Activated CD4-positive, alpha-beta T cell treated with anti-CD3 and anti-CD28 coated beads, Interleukin-2, amount 50 U/mL, for 24 hours (primary cell): ENCODE results near the gene ERFL.
"Not testable (repeated sequence)": the region's sequence is repeated elsewhere in the genome, so short reads cannot be mapped to it uniquely, and the experiment has no call there.

Experiments used
- DNase-seq, 2 donors: peaks; one replicate each; pipeline ENCODE4 v3.0.0-alpha.2; 2020; ENCODE audit warnings: low read depth in 1 of 2, low spot score in 1 of 2

Gene ERFL

DNA sequence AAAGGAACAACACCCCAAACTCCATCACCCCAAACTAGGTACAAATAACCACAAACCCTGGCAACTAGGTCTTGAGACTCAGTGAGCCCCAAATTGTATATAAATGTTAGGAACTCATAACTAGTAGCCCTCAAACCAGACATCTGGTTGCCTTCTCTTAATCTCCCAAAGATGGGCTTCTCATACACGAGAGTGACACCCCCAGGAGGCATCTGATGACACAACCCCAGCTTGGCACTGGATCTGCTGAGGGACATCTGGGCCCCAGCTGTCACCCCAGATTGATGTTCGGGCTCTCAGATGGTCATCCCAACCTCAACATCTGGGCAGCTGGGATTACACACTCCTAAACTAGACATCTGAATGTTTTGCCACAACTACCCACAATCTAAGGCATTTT lies 16.1 kb upstream of the ERFL start:
- DNase-seq: no peak

DNA sequence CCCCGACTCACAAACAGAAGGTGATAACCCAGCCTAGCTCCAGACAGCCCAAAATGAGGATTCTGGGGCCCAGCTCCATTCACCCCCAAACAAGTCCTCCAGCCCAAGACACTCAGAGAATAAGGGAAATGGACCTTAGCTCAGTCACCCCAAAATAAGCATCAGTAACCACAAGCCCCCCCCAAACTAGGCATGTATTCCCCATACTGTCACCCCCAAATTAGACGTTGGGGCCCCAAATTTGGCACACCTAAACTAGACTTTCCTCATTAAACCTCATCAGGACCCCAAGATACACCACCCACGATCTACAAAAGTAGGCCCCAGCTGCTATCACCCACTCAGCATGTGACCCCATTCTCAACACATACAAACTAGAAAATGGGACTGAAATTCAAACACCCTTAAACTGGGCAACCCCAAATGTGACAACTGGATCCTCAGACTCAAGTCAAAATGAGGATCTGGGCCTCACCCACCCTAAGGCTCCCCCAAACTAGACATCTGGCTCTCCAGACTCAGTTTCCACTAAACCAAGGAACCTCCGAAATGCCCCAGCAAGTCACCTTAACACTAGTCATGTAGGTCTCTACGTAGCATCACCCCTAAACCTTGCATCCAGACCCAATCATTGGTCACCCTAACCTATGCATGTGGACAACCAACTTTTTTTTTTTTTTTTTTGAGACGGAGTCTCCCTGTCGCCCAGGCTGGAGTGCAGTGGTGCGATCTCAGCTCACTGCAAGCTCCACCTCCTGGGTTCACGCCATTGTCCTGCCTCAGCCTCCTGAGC lies 13.4 kb upstream of the ERFL start:
- no peak for DNase-seq

DNA sequence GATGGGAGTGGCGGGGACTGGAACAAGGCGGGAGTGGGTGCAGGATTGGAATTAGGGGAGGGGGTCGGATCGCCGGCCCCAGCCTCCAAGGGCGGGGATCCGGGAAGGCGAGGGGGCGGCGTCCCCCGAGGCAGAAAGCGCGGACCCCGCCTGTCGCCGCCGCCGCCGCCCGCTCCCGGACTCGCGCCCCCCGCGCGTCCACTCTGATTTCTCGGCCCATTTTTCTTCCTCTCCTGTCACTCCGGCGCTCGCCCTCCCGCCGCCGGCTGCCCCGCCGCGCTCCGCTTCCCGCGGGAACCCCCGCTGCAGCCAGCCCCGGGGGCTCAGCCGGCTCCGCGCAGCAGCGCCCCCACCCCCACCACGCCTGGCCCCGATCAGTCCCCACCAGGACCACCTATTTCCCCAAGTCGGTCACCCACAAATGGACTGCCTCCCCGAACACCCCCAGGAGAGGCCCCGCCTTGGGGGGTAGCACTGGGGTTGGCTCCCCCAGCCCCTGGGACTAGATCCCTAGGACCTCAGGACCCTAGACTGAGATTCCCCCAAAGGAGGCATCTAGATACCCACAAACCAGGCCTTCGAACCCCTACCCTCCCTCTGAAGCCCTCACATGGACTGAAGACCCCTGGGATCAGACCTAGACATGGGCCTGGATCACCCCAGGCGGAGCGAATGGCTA lies 12.6 kb upstream of the ERFL start:
- no peak for DNase-seq

- no peak for DNase-seq
Observed at GRCh38 chr19:41939861-41940730, 11.8 kb upstream of the ERFL start.

- not testable (repeated sequence) for DNase-seq
Observed at GRCh38 chr19:41939209-41939608, 11.0 kb upstream of the ERFL start.

DNA sequence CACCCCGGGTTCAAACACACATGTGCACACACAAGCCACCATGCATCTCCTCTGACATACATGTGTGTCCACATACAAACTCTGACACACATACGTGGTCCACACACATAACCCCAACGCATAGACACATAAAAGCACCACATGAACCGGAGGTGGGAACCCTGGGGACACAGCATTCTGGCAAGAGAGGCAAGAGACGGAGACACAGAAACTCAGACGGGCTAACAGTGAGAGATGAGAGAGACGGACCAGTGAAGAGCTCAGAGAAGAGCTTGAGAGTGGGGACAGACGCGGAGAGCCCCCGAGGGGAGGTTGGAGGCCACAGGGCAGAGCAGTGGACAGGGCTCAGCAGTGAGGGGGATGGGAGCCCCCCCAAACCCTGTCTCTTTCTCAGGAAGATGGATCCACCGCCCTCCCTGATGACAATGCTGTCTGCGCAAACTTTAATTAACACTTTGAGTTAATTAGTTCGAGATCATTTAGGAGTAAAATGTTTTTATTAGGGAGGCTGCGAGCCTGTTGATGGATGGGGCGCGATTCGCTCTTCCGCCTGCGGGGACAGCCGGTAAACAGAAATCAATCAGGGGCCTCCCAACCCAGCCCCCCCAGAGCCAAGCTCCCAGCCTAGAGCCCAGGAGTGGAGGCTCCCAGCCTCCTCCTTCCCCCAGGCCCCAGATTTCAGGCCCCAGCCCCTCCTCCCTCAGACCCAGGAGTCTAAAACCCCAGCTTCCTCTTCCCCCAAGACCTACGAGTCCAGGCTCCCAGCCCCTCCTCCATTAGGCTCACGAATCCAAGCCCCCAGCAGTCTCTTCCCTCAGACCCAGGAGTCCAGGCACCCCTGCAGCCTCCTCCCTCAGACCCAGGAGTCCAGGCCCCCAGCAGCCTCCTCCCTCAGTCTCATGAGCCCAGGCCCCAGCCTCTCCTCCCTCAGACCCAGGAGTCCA lies 9.5 kb upstream of the ERFL start:
- DNase-seq: no peak

DNA sequence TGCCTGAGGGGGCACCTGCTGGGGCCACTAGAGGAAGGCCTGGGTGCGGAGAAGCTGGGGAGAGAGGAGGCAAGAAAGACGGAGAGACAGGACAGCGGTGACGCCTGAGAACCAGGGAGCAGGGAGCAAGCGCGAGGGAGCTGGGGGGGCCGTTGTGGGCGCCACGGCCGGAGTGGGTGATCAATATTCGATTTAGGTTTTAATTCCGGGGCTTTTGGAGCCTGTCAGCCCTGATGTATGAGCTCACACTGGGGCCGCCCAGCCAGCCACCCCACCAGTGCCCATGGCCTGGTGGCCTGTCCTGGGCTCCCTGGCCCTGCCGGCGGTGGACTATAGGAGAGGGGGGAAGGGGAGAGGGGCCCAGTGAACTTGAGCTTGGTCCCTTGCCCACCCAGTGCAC lies 8.7 kb upstream of the ERFL start:
- no peak for DNase-seq

- no peak for DNase-seq
Observed at GRCh38 chr19:41936416-41936850, 8.2 kb upstream of the ERFL start.

DNA sequence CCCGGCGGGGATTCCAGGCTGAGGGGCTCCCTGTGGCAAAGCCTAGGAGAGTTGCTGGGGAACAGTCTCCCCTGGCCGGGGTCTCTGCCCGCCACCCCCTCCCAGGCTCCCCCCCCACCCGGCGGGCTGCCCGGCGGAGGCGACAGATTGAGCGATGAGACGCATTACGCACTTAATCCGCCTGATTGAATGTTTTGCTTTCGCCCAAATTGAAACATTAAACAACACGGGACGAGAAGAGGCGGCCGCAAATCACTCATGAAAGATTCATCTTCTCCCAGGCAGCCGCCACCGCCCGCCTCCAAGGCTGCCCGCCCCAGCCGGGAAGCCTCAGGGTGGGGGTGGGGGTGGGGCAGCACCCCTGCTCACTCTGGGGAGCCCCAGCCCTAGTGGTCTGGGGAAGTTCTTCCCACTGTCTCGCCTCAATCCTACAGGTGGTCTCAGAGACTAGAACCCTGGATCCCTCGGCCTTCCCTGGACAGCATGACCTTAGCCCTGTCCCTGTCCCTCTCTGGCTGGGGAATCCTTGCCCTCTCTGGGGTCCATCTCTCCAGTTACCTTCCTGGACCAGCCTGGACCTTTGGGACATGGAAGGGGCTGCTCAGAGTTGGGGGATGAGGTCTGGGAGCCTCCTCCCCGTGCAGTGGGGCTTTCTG lies 7.6 kb upstream of the ERFL start:
- DNase-seq: no peak

- DNase-seq: peak; percentile 56 to 63
Observed at GRCh38 chr19:41934849-41935374, 6.7 kb upstream of the ERFL start.

DNA sequence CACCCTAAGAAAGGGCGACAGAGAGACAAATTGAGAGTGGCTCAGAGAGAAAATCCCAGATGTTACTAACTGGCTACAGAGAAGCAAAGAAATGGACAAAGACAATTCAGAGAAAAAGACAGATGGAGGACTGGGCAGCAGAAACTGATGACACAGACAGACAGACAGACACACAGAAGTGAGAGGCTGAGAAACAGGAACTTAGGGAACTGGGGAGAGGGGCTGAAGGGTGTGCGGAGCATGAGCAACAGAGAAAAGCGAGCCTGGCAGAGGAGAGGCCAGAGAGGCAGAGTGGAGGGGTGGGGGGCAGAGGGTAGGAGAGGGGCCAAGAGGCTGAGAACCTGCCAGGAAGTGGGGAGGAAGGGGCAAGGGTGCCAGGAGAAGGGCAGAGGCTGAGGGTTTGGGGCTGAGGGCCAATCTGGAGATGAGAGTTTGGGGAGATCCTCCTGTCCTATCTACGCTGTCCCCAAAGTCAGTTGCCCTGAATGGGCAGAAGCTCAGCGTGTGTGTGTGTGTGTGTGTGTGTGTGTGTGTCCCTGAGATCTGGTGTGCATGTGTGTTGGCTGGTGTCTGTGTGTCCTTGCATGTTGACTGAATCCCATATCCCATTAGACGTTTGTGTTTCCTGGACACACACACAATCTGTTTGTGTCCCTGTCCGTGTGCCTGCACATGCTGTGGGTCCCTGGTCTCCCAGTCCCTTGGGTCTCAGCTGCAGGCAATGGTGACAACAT lies 5.6 kb upstream of the ERFL start:
- no peak for DNase-seq

- DNase-seq: no peak
Observed at GRCh38 chr19:41932720-41933332, 4.6 kb upstream of the ERFL start.

- DNase-seq: no peak
Observed at GRCh38 chr19:41932259-41932719, 4.0 kb upstream of the ERFL start.

DNA sequence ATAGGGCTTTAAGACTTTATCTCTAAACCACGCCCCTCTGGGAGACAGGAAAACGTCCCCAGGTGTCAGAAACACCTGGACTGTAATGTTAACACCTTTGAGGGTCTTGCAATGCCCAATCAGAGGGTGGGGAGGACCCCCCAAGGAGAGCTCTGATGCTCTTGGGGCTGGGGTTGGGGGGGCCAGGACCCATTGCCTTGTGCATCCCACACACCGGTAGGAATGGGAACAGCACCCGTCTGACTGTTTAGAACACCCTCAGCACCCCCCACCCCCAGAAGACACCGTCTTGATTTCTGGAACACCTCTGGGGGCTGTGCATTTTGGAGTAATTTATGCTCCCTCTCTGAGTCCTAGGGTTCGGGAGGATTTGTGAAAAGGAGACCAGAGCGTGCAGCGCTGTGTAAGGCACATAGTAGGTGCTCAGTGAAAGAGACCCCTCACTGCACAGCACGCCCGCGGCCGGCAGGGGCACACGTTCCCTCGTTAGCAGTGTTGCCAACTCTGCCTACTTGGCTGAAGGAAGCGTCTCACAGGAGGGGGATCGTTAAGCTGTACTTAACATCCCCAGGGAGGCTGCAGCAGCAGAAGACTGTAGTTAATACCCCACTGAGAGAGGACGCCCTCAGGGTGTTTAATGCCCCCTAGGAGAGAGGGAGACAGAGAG lies 2.8 kb upstream of the ERFL start:
- no peak for DNase-seq

GRCh38 chr19:41930322-41930722 lies 2.1 kb upstream of the ERFL start:
- DNase-seq: no peak

DNA sequence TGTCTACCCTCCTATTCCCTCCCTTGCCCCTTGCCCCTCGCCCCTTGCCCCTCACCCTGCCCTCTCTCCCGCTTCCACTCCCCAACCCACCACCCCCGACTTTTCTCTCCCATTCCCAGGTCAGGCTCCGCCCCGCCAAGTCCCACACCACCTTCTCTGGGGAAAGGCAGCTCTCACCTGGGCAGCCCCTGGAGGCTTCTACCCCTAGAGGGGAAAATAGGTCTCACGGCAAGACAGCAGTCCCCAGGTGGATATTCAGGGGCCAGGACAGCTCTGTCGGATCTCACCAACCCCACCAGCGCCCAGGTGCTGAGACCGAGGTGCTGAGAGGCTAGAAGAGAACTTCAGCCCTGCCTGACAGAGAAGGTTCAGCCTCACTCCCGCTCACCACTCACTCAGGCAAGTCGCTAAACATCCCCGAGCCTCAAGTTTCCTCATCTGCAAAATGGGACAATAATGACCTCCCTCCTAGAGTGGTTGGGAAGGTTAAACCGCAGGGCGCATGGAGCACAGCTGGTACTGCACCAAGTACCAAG lies 1.4 kb upstream of the ERFL start:
- DNase-seq: no peak

DNA sequence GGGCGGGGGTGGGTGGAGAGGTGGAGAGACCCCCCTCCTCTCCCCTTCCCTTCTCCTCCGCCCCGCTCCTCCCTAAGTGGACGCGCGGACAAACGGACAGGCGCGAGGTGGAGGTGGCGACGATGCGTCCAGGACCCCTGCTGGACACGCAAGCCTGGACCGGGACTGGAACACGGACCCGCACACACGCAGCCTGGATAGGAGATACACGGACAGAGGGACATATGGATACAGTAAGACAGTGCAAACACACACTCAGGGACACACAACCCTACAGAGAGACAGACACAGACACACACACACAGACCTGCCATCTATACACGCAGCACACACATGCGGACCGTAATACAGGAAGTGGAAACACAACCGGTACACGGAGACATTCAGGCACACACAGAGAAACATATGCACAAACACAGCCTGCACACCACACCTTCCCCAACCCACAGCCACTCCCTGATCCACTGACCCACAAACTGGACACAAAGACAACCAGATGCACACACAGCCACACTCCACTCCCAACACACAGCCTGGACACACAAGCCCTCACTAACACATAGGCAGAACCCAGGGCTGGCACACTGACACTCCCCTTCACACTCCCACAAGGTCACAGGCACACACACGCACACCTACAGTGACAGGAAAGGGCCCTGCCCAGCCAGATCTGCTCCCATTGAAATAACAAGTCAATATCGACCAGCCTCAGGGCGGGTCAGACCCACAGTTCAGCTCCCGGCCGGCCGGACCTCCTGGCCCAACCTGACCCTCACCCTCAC lies 696 bp upstream of the ERFL start:
- no peak for DNase-seq
